HG03097 (cell line): ENCODE results near the gene MYL12A.

Source experiments
- ATAC-seq: cut with Tn5 transposase; IDR thresholded peaks from one replicate; pipeline ENCODE4 v1.9.1; 2021; ENCODE audit not compliant: unreplicated experiment, low FRiP score

The MYL12A gene

DNA sequence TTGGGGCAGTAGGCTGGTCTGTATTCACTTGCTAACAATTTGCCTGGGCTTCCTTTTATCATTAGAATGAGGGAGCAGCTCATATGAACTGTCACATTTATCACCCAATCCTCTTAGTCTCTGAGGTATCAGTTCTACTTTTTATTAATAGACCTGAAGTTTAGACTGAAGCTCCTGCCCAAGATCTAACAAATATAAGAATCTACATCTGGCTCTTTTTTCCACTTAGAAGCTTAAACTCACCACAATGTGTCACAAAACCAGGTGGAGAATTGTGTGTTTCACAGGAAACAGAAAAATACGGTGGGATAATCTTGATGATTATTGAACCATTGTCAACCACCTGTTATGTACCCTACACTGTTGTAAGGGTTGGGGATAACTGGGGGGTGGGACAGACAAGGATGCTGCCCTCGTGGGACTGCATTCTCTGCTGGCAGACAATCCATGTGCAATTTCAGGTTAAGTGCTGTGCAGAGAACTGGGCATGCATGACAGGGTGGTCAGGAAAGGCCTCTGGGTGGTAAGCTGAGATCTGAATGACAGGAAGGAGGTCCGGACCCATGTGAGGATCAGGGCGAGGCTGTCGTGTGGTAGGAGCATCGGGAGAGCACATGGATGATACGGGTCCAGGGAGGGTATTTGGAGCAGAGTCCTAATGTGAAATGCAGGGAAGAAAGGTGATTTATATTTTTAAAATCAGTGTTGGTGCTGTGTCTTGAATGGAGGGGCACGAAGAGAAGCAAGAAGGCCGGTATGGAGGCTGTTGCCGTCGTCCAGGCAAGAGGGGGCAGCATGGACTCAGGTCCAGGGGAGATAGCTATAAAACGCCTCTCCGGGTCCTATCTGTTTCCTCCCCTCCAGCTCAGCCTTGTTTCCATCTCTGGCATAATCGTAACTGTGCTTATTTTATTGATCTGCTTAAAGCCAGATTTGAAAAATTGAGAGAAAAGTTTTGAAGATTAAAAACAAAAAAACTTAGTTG is 31.9 kb downstream of the MYL12A start:
- ATAC-seq = peak; percentile 45

GRCh38 chr18:3281456-3282400 is 34.1 kb downstream of the MYL12A start:
- ATAC-seq = no peak

GRCh38 chr18:3283253-3283863 is 35.8 kb downstream of the MYL12A start:
- ATAC-seq = no peak

DNA sequence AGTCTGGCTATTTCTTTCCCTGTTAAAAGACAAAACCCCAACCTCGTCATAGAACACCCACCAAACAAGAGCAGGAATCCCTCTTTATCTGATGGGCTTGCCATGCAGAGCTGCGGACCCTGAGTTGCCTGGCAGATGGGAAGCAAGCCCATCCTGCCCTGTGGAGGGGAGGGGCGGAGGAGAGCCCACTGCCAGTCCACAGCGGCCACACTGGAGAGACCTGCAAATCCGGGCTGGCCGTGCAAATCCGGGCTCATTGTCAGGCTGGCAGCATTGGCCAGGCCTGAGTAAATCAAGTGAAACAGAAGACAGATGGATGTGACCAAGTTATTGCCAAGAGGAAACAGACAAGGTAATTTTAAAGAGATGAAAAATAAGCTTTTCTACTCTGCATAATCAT is 36.3 kb downstream of the MYL12A start:
- no peak for ATAC-seq

DNA sequence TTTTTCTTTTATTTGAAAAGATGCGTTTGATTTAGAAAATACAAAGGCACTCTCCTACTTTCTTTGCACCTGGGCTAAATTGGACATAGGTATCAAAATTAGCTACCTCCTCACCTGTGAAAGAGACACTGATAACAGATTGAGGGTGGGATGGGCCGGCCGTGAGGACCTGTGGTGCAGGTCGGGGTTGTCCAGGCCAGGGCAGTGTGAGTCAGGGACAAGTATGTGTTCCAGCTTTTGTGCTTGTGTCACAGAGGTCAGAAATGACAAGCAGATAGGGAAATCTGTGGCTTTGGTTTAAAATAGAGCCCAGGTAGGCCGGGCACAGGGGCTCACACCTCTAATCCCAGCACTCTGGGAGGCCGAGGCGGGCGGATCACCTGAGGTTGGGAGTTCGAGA is 36.9 kb downstream of the MYL12A start:
- no peak for ATAC-seq

DNA sequence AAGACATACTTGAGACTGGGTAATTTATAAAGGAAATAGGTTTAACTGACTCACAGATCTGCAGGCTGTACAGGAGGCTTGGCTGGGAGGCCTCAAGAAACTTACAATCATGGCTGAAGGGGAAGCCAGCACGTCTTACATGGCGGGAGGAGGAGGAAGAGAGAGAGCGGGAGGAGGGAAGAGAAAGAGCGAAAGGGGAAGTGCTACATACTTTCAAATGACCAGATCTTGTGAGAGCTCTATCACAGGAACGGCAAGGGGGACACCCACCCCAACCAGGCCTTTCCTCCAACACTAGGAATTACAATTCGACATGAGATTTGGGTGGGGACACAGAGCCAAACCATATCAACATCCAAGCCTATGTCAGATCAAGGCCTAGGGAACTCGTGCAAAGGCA is 38.6 kb downstream of the MYL12A start:
- ATAC-seq = no peak

DNA sequence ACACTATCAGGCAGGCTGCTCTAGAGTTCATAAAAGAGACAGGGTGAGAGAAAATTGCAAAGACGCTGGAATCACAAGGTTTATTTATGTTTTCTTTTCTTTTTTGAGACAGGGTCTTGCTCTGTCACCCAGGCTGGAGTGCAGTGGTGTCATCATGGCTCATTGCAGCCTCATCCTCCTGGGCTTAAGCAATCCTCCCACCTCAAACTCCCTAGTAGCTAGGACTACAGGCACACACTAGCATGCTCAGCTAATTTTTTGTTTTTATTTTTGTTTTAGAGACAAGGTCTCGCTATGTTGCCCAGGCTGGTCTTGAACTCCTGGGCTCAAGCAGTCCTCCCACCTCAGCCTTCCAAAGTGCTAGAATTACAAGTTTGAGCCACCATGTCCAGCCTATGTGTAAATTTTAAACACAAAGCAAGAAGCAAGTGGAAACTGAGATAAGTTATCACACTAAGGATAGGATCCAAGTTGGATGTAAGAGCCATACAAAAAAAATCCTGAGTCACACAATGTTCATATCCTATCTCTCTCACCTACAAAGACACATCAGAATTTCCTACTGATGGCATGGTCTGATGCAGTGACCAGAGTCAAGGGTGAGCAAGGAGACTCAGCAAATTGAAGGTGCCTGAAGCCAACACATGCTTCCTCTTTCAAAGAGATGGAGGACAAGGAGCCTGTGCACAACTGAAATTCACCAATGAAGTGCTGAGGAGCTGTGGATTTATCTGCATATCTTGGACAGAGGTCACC is 45.8 kb downstream of the MYL12A start:
- no peak for ATAC-seq

DNA sequence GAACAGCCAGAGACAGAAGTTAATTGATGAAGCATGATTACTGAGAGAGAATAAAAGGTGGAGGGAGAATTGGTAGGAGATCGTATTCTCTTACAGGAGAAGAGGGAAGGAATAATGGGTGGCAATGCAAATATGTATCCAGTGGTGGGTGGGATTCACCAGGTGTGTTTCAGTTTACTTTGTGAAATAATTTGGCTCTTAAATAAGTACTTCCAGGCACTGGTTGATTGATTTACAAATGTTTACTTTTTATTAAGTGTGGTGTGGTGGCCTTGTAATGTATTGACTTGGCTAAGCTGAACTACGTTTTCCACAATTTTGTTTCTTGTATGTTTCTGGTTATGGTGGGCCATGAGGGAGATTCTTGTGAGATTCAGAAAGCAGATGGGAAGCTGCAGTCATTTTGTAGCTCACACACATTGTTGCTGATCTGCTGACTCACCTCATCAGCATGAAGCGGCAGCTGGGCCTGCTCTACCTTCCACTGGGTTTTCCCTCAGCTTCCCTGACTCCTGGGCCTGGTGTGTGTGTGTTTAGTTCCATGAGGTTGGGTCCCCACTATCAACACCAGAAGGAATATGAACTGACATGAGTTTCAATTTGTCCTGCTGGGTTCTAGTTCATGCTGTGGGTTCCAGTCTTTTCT is 47.0 kb downstream of the MYL12A start:
- no peak for ATAC-seq

DNA sequence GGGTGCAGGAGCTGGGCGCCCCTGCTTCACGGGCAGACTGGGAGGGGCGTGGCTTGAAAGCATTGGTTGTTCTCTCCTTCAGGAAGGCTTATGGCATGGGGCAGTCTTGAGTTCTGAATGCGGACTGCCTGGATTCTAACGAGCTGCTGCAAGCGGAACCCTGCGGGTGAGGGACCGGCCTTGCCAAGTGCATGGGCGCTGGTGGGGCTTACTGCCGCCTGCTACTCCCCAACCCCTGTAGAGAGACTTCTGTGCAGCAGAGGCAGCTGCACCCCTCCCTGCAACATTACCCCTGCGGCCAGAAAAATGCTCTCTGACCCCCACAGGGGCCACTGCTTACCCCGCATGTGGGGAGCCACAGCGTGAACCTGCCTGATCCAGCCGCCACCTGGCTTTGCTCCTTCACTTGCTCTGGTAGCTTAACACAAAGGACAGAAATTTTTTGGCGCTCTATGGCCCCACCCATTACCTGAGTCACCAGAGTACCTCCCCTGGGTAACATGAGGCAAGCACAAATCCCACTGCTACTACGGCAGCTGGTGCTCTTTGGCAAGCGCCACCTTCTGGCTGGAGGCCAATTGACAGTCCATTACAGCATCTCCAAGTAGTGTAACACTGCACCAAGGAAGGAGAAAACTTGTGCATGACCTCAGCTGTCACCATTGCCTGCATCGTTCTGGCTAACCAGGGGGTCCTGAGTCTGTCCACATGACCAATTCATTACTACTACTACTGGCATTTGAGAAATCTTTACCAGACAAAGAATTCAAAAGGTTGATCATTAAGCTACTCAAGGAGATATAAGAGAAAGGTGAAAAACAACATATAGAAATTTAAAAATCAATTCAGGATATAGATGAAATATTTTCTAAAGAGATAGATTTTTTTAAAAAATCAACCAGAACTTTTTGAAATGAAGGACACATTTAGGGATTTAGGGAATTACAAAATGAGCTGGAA is 49.7 kb downstream of the MYL12A start:
- ATAC-seq = peak; percentile 99

DNA sequence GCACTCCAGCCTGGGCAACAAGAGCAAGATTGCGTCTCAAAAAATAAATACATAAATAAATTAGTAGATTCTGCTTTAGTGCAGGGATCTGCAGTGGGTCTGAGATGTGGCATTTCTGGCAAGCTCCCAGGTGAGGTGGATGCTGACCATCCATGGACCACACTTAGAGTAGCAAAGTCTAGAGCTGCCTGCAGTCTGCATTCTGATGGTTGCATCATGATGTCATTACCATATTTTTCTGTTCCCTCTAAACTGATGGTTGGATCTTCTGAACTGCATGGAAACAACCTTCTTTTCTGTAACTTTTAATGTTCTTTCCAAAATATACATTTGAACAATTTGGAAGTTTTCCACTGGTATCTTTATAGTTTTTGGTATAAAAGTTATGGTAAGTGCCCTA is 57.2 kb downstream of the MYL12A start:
- no peak for ATAC-seq

DNA sequence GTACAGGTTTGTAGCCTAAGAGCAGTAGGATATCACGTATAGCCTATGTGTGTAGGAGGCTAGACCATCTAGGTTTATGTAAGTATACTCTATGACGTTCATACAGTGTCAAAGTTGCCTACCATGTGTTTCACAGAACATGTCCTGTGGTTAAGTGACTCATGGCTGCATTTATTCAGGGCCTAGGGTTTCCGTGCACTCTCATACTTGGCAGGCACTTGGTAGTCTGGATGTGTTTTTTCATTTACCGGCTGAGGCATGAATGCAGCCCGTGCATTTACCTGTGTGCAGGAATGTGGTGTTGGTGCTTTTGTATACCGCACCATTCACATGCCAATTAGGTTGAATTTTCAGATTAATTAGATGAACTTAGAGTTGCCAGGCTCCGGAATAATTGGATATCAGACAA is 57.8 kb downstream of the MYL12A start:
- ATAC-seq = no peak
